ENCODE data around the gene PPP5C.

PPP5C gene
- total RNA-seq = 28.5 to 33.5 (median 31.6) reads per million in 3 donors

DNA sequence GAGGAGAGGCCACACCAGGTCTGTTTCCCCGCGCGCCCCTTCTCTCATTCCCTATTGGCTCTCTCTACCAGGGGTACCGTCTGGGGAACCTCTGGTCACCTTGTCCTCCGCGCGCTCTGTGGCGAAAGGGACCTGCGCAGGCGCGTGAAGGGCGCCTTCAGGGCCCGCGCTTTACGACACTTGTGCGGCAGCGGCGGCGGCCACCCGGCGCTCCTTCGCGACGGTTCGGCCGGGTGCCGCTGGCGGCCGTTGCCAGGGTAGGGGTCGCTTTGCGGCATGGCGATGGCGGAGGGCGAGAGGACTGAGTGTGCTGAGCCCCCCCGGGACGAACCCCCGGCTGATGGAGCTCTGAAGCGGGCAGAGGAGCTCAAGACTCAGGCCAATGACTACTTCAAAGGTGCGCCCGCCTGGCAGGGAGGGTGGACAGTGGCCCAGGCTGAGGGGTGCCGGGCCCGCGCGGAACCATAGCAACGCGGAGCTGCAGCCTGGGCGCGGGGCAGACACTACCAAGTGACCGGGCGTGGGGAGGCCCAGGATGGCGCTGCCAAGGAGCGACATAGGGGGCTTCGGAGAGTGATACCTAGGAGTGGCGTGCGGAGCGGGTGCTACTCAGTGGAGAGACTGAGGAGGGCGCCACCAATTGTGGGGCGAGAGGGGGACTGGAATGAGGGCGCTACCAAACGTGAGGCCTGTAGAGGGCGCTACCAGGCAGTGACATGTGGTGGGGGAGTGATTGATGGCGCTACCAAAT is at the start of gene PPP5C:
PPP5C (plus strand) TSS at position 267 of the 751 bp plus-strand sequence; CDS start at position 277, 10 bp downstream.
- peak; percentile 66 to 77 (median 72) for DNase-seq
- H3K9me3 ChIP-seq (ENCODE audit: control insufficient read depth, low read length) = no peaks in the 10 kb centered on the region
- H3K27ac ChIP-seq (ENCODE audit: insufficient read depth, low read length, poor library complexity, severe bottlenecking) = peak within 1 kb of the TSS; percentile 71
- H3K4me3 ChIP-seq (ENCODE audit: insufficient read depth, low read depth, low read length, poor library complexity, severe bottlenecking) = peak within 1 kb of the TSS; percentile 85
- peaks cover 37% of the 10 kb centered on the region for H3K4me1 ChIP-seq (ENCODE audit: control insufficient read depth, insufficient read depth, low read length, poor library complexity, severe bottlenecking)
- H3K36me3 ChIP-seq (ENCODE audit: control insufficient read depth, insufficient read depth, low read length) = no peaks in the 10 kb centered on the region
- H3K27me3 ChIP-seq (replicated peaks; ENCODE audit: control insufficient read depth, insufficient read depth, low read length, poor library complexity, severe bottlenecking) = no peaks in the 10 kb centered on the region

DNA sequence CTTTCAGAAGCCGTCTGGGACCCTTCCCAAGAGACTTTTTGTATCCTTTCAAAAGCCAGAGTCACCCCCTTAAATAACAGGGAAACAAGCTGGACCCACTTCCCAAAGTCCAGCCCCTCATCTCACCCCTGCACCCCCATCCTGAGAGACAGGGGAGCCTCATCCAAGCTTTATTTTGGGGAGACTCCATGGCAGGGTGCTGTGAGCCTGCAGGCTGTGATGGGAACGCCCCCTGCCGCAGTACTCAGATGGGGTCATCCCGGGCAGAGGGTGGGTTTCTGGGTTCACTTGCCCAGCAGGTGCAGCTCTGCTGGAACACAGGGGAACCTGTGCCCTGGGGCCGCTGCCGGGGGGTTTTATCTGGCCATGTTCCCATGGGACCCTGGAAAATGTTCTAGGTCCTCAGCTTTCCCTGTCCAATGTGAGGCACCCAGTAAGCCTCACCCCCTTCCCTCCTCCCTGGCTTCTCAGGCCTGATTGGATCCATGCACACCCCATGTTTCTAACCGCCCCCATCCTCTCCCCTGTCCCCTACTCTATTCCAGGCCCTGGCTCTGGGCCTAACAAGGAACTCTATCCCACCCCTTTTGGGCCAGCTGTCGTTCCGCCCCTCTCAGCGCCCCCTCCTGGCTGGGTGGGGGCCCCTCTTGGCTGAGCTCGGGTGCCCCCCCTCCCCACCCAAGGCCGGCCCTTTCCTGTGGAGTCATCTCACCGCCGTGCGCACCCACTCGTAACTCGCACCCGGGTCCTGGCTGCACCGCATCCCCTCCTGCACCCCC is 49.0 kb upstream of the PPP5C start:
- Histone ChIP-seq H3K27ac (ENCODE audit: insufficient read depth, low read length, poor library complexity, severe bottlenecking) (no peak overlapping the region), H3K4me1 (ENCODE audit: control insufficient read depth, insufficient read depth, low read length, poor library complexity, severe bottlenecking) (no peaks in the 10 kb centered on the region), H3K27me3 (replicated peaks; ENCODE audit: control insufficient read depth, insufficient read depth, low read length, poor library complexity, severe bottlenecking) (peaks cover 29% of the 10 kb centered on the region), H3K4me3 (ENCODE audit: insufficient read depth, low read depth, low read length, poor library complexity, severe bottlenecking) (no peak overlapping the region), H3K9me3 (ENCODE audit: control insufficient read depth, low read length) (no peaks in the 10 kb centered on the region), H3K36me3 (ENCODE audit: control insufficient read depth, insufficient read depth, low read length) (no peaks in the 10 kb centered on the region)
- no peak for DNase-seq

- H3K36me3 ChIP-seq (ENCODE audit: control insufficient read depth, insufficient read depth, low read length) = no peaks in the 10 kb centered on the region
- H3K27me3 ChIP-seq (replicated peaks; ENCODE audit: control insufficient read depth, insufficient read depth, low read length, poor library complexity, severe bottlenecking) = peaks cover 29% of the 10 kb centered on the region
- no peaks in the 10 kb centered on the region for H3K4me1 ChIP-seq (ENCODE audit: control insufficient read depth, insufficient read depth, low read length, poor library complexity, severe bottlenecking)
- no peak for DNase-seq
- no peaks in the 10 kb centered on the region for H3K9me3 ChIP-seq (ENCODE audit: control insufficient read depth, low read length)
- no peak overlapping the region for H3K27ac ChIP-seq (ENCODE audit: insufficient read depth, low read length, poor library complexity, severe bottlenecking)
- no peak overlapping the region for H3K4me3 ChIP-seq (ENCODE audit: insufficient read depth, low read depth, low read length, poor library complexity, severe bottlenecking)
Measured at GRCh38 chr19:46298479-46299003, 48.3 kb upstream of the PPP5C start.

GRCh38 chr19:46299004-46299509 is 47.8 kb upstream of the PPP5C start:
- no peak overlapping the region for H3K27ac ChIP-seq (ENCODE audit: insufficient read depth, low read length, poor library complexity, severe bottlenecking)
- H3K4me3 ChIP-seq (ENCODE audit: insufficient read depth, low read depth, low read length, poor library complexity, severe bottlenecking) = no peak overlapping the region
- H3K27me3 ChIP-seq (replicated peaks; ENCODE audit: control insufficient read depth, insufficient read depth, low read length, poor library complexity, severe bottlenecking) = peaks cover 29% of the 10 kb centered on the region
- H3K4me1 ChIP-seq (ENCODE audit: control insufficient read depth, insufficient read depth, low read length, poor library complexity, severe bottlenecking) = no peaks in the 10 kb centered on the region
- H3K36me3 ChIP-seq (ENCODE audit: control insufficient read depth, insufficient read depth, low read length) = no peaks in the 10 kb centered on the region
- H3K9me3 ChIP-seq (ENCODE audit: control insufficient read depth, low read length) = no peaks in the 10 kb centered on the region
- DNase-seq = no peak

DNA sequence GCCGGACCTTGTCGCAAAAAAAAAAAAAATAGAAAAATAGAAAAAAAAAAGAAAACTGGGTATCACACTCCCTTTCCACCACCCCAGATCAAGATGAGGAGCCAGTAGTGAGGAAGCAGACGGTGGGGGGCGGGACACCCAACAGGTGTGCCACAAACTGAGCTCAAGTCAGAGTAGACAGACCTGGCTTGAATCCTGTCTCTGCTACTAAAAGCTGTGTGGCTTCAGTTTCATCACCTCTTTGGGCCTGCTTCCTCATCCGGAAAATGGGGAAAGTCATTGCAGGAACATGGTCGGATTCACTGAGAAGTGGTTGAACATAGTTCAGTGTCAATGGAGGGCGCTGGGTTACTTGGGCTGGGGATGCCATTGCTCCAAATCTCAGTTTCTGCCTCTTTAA is 47.2 kb upstream of the PPP5C start:
- no peaks in the 10 kb centered on the region for H3K36me3 ChIP-seq (ENCODE audit: control insufficient read depth, insufficient read depth, low read length)
- no peaks in the 10 kb centered on the region for H3K4me1 ChIP-seq (ENCODE audit: control insufficient read depth, insufficient read depth, low read length, poor library complexity, severe bottlenecking)

DNA sequence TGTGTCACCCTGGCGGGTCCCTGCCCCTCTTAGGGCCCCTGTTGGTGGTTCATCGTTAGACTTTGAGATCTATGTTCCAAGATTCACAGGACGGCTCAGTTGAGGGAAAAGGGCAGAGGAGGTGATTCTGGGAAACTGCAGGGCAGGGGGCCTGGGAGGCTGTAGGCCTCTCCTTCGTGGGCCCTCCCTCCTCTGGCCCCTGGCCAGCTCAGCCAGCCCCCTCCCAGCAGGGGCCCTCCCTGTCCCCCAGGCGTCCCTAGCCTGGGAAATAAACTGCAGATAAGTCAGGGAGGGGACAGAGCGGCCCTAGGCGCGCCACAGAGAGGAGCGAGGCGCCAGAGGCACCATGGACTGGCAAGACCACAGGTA is 43.6 kb upstream of the PPP5C start:
- no peak for DNase-seq
- no peaks in the 10 kb centered on the region for H3K9me3 ChIP-seq (ENCODE audit: control insufficient read depth, low read length)
- H3K27ac ChIP-seq (ENCODE audit: insufficient read depth, low read length, poor library complexity, severe bottlenecking) = no peak overlapping the region
- H3K36me3 ChIP-seq (ENCODE audit: control insufficient read depth, insufficient read depth, low read length) = no peaks in the 10 kb centered on the region
- no peak overlapping the region for H3K4me3 ChIP-seq (ENCODE audit: insufficient read depth, low read depth, low read length, poor library complexity, severe bottlenecking)
- H3K27me3 ChIP-seq (replicated peaks; ENCODE audit: control insufficient read depth, insufficient read depth, low read length, poor library complexity, severe bottlenecking) = peaks cover under 1% of the 10 kb centered on the region
- no peaks in the 10 kb centered on the region for H3K4me1 ChIP-seq (ENCODE audit: control insufficient read depth, insufficient read depth, low read length, poor library complexity, severe bottlenecking)

More for the DNA sequence above, 47.2 kb upstream of the PPP5C start:
- Histone ChIP-seq H3K4me3 (ENCODE audit: insufficient read depth, low read depth, low read length, poor library complexity, severe bottlenecking) (no peak overlapping the region), H3K27me3 (replicated peaks; ENCODE audit: control insufficient read depth, insufficient read depth, low read length, poor library complexity, severe bottlenecking) (peaks cover 25% of the 10 kb centered on the region), H3K27ac (ENCODE audit: insufficient read depth, low read length, poor library complexity, severe bottlenecking) (no peak overlapping the region), H3K9me3 (ENCODE audit: control insufficient read depth, low read length) (no peaks in the 10 kb centered on the region)
- DNase-seq = no peak

- Histone ChIP-seq H3K27me3 (replicated peaks; ENCODE audit: control insufficient read depth, insufficient read depth, low read length, poor library complexity, severe bottlenecking) (no peaks in the 10 kb centered on the region), H3K4me3 (ENCODE audit: insufficient read depth, low read depth, low read length, poor library complexity, severe bottlenecking) (no peak overlapping the region), H3K9me3 (ENCODE audit: control insufficient read depth, low read length) (no peaks in the 10 kb centered on the region), H3K36me3 (ENCODE audit: control insufficient read depth, insufficient read depth, low read length) (no peaks in the 10 kb centered on the region), H3K4me1 (ENCODE audit: control insufficient read depth, insufficient read depth, low read length, poor library complexity, severe bottlenecking) (no peaks in the 10 kb centered on the region), H3K27ac (ENCODE audit: insufficient read depth, low read length, poor library complexity, severe bottlenecking) (no peak overlapping the region)
- DNase-seq = peak in 1 of 3 donors; percentile 3
Measured at GRCh38 chr19:46303691-46304397, 43.0 kb upstream of the PPP5C start.

DNA sequence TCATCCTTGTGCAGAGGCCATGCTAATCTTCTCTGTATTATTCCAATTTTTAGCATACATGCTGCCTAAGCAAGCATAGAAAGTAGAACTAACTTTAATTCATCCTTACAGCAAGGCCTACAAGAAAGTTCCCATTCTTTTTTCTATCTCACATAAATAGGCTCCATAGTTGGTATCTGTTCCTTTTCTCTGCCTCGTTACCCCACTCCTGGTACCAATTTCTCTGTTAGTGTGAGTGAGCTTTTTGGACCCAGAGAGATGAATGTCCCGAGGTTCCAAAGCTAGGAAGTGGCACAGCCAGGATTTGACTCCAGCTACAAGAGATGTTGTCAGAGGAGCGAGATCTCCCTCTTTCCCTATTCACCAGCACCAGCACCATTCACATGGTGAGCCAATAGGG is 40.4 kb upstream of the PPP5C start:
- Histone ChIP-seq H3K4me1 (ENCODE audit: control insufficient read depth, insufficient read depth, low read length, poor library complexity, severe bottlenecking) (no peaks in the 10 kb centered on the region), H3K27me3 (replicated peaks; ENCODE audit: control insufficient read depth, insufficient read depth, low read length, poor library complexity, severe bottlenecking) (no peaks in the 10 kb centered on the region), H3K9me3 (ENCODE audit: control insufficient read depth, low read length) (no peaks in the 10 kb centered on the region), H3K36me3 (ENCODE audit: control insufficient read depth, insufficient read depth, low read length) (no peaks in the 10 kb centered on the region), H3K4me3 (ENCODE audit: insufficient read depth, low read depth, low read length, poor library complexity, severe bottlenecking) (no peak overlapping the region), H3K27ac (ENCODE audit: insufficient read depth, low read length, poor library complexity, severe bottlenecking) (no peak overlapping the region)
- DNase-seq = no peak

DNA sequence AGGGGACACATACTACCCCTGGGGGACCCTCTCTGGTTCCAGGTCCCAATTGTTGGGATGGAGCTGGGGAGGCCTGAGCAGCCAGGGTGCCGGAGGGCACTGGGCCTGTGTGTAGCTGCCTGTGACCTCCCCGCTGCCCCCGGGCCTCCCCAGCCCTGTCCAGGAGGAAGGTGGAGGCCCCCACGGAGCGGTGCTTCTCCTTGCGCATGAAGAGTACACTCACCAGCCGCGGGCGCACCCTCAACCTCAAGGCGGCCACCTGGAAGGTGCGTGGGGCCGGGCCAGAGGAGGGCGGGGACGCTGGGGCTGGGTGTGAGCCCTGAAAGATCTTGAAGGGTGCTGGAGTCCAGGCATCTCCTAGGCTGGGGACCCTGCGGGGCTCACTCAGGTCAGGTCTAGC is 38.4 kb upstream of the PPP5C start:
- Histone ChIP-seq H3K27ac (ENCODE audit: insufficient read depth, low read length, poor library complexity, severe bottlenecking) (no peak overlapping the region), H3K27me3 (replicated peaks; ENCODE audit: control insufficient read depth, insufficient read depth, low read length, poor library complexity, severe bottlenecking) (no peaks in the 10 kb centered on the region), H3K9me3 (ENCODE audit: control insufficient read depth, low read length) (no peaks in the 10 kb centered on the region), H3K36me3 (ENCODE audit: control insufficient read depth, insufficient read depth, low read length) (no peaks in the 10 kb centered on the region), H3K4me1 (ENCODE audit: control insufficient read depth, insufficient read depth, low read length, poor library complexity, severe bottlenecking) (no peaks in the 10 kb centered on the region), H3K4me3 (ENCODE audit: insufficient read depth, low read depth, low read length, poor library complexity, severe bottlenecking) (no peak overlapping the region)
- no peak for DNase-seq
